B cell (primary cell): Measurements from ENCODE around the gene NR4A3. TPM values are rescaled to one million over a fixed set of nuclear protein-coding genes. Genes with fewer than 3 reads are reported as not detected.
"Not testable (repeated sequence)": the region's sequence is repeated elsewhere in the genome, so short reads cannot be mapped to it uniquely, and the experiment has no call there.

ENCODE experiments used
- ATAC-seq: fragments of 200-7000 bp; cut with Tn5 transposase; one replicate; pipeline ENCODE4 v1.10.0; 2021; ENCODE audit warnings: low read depth, mild to moderate bottlenecking, moderate number of reproducible peaks, moderate library complexity
- CTCF ChIA-PET: fragments of 350-600 bp; sonication (Branson Sonifier 250); formaldehyde crosslinking; loops from one replicate; lab custom pipeline; 2021; ENCODE audit warnings: antibody characterized with exemption, inconsistent platforms; lab: Charles Lee
- POLR2A ChIA-PET: fragments of 350-600 bp; sonication (Branson Sonifier 250); formaldehyde crosslinking; loops from one replicate; lab custom pipeline; 2021; ENCODE audit warnings: antibody characterized with exemption; lab: Charles Lee
- DNase-seq: peaks from one replicate; pipeline ENCODE4 v3.0.0; 2013
- H2AFZ ChIP-seq: 2 replicates; pipeline ENCODE4 v1.6.1; 2012; ENCODE audit warnings: mild to moderate bottlenecking, low read depth, low read length; ENCODE audit not compliant: insufficient read depth, poor library complexity, severe bottlenecking
- H3K27ac ChIP-seq, 2 donors: 1 replicate in 1 of 2; 2 replicates in 1 of 2; pipeline ENCODE4 v1.5.1; 2012 to 2013; ENCODE audit warnings: low read length in 2 of 2, mild to moderate bottlenecking in 2 of 2, moderate library complexity in 1 of 2
- H3K27me3 ChIP-seq, 4 experiments: fragments of 200-600 bp in 1 of 4; sonication (generic) in 1 of 4; replicated peaks in 1 of 4; 1 replicate in 2 of 4; 2 replicates in 2 of 4; pipeline versions ENCODE4 v1.6.1 to v1.7.0; 2013 to 2016; ENCODE audit warnings: low read length in 3 of 4, mild to moderate bottlenecking in 2 of 4, mixed read lengths in 1 of 4, moderate library complexity in 1 of 4; ENCODE audit not compliant: insufficient read depth in 4 of 4, control insufficient read depth in 3 of 4; ENCODE audit errors: control extremely low read depth in 1 of 4
- H3K36me3 ChIP-seq, 2 experiments: replicated peaks in 1 of 2; 1 replicate in 1 of 2; 2 replicates in 1 of 2; pipeline versions ENCODE4 v1.6.1 to v1.7.1; 2013; ENCODE audit warnings: low read length in 1 of 2; ENCODE audit not compliant: insufficient read depth in 2 of 2, control insufficient read depth in 1 of 2; ENCODE audit errors: control extremely low read depth in 1 of 2, extremely low read depth in 1 of 2
- H3K4me1 ChIP-seq, 2 donors: fragments of 200-600 bp in 1 of 2; sonication (generic) in 1 of 2; 1 replicate in 1 of 2; 2 replicates in 1 of 2; pipeline versions ENCODE4 v1.5.1 to v1.6.1; 2013 to 2017; ENCODE audit warnings: low read length in 2 of 2; ENCODE audit not compliant: control insufficient read depth in 2 of 2, insufficient read depth in 2 of 2
- H3K4me2 ChIP-seq: replicated peaks from 2 replicates; pipeline ENCODE3; 2012; ENCODE audit warnings: mild to moderate bottlenecking, low read depth, low read length; ENCODE audit not compliant: poor library complexity, severe bottlenecking
- H3K4me3 ChIP-seq, 5 experiments: fragments of 200-600 bp in 1 of 5; sonication (generic) in 1 of 5; 1 replicate in 3 of 5; 2 replicates in 2 of 5; pipeline versions ENCODE4 v1.5.1 to v1.7.0; 2011 to 2016; ENCODE audit warnings: low read length in 4 of 5, mild to moderate bottlenecking in 4 of 5, low read depth in 2 of 5, control low read depth in 1 of 5, moderate library complexity in 1 of 5; ENCODE audit not compliant: insufficient read depth in 1 of 5; ENCODE audit errors: control extremely low read depth in 1 of 5, extremely low read depth in 1 of 5
- H3K79me2 ChIP-seq: fragments of 200-600 bp; sonication (generic); one replicate; pipeline ENCODE4 v1.6.0; 2016; ENCODE audit warnings: low read length; ENCODE audit not compliant: control insufficient read depth, insufficient read depth
- H3K9ac ChIP-seq: fragments of 200-600 bp; sonication (generic); 2 replicates; pipeline ENCODE4 v1.6.1; 2017; ENCODE audit warnings: mild to moderate bottlenecking, low read length, moderate library complexity
- H3K9me3 ChIP-seq, 3 donors: one replicate each; pipeline versions ENCODE4 v1.6.1 to v1.7.1; 2013; ENCODE audit warnings: low read length in 2 of 3; ENCODE audit not compliant: control insufficient read depth in 2 of 3, insufficient read depth in 1 of 3; ENCODE audit errors: control extremely low read depth in 1 of 3
- H4K20me1 ChIP-seq: 2 replicates; pipeline ENCODE4 v1.6.0; 2012; ENCODE audit warnings: mild to moderate bottlenecking, low read length; ENCODE audit not compliant: insufficient read depth, control insufficient read depth, poor library complexity, severe bottlenecking
- H3K27ac Mint-ChIP-seq: one replicate; pipeline ENCODE4 v1.8.0; 2021; ENCODE audit warnings: mixed read lengths
- H3K27me3 Mint-ChIP-seq: one replicate; pipeline ENCODE4 v1.8.0; 2021; ENCODE audit warnings: mixed read lengths
- H3K4me1 Mint-ChIP-seq: one replicate; pipeline ENCODE4 v1.8.0; 2021; ENCODE audit warnings: mixed read lengths
- H3K4me3 Mint-ChIP-seq: one replicate; pipeline ENCODE4 v1.8.0; 2021; ENCODE audit warnings: mixed read lengths
- H3K9me3 Mint-ChIP-seq: one replicate; pipeline ENCODE4 v1.8.0; 2022; ENCODE audit warnings: mixed read lengths; ENCODE audit not compliant: insufficient read depth
- CTCF ChIP-seq: fragments of 200-600 bp; IDR thresholded peaks from one replicate; pipeline ENCODE4 v1.8.0; 2022; ENCODE audit warnings: antibody characterized with exemption, mild to moderate bottlenecking
- EZH2 ChIP-seq: IDR thresholded peaks from 2 replicates; pipeline ENCODE4 v1.6.1; 2012; ENCODE audit warnings: borderline replicate concordance, low read depth, mild to moderate bottlenecking, moderate library complexity, low read length; ENCODE audit not compliant: insufficient read depth, poor library complexity, severe bottlenecking
- WGBS: methylation state at CpG from one replicate; pipeline ENCODE4 v1.1.5; 2013; ENCODE audit warnings: missing lambda C conversion rate; ENCODE audit not compliant: insufficient coverage; 5-methylcytosine and 5-hydroxymethylcytosine counted together
- intact Hi-C: fragments of 100-400 bp; cut with micrococcal nuclease; formaldehyde crosslinking; loops from one replicate; pipeline ENCODE4 v1.10.0; 2022
- polyA plus RNA-seq: library from polyadenylated mRNA; depleted of rRNA; stranded (reverse); fragments of >200 nt; gene quantifications from 2 replicates; pipeline ENCODE4 v1.2.3, GENCODE V29; 2012
- total RNA-seq, 2 donors: library from RNA; stranded (reverse); fragments of 120-200 nt in 1 of 2; gene quantifications; 1 replicate in 1 of 2; 2 replicates in 1 of 2; pipeline versions ENCODE4 v1.2.3 to v1.2.4, GENCODE V29; 2013 to 2022

The NR4A3 gene
- total and polyA plus RNA-seq, 2 donors (not counting 1 experiment from before 2014, with no cell fraction given), result 2.5 to 20.1 TPM

DNA sequence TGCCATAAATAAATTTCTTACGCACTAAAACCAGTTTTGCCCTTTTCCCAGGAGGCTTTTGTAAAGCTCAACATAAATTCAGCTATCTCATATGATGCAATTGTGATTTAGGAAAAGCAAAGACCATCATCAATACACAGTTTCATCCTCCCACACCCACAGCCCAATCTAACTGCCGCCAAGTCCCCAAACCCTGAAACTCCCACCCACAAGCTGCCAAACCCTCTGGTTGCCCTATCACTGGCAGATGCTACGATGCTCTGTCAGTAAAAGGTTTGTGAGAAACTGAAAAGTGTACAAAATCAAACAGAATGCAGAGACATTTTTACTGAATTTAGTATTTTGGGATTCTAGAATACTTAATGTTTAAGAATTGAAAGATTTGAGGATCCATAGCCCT is 42.8 kb upstream of the NR4A3 start:
- POLR2A ChIA-PET, result no interaction called here
- Mint-ChIP-seq H3K9me3 (no peaks in the 10 kb centered on the region), H3K27me3 (peaks cover 13% of the 10 kb centered on the region), H3K27ac (no peak overlapping the region), H3K4me3 (no peak overlapping the region), H3K4me1 (peaks cover 8% of the 10 kb centered on the region)
- CTCF ChIA-PET, result no interaction called here
- no peaks in the 10 kb centered on the region for H4K20me1 ChIP-seq
- intact Hi-C loops, result no loop called here
- no peak overlapping the region for H3K4me3 ChIP-seq
- no peak overlapping the region for H3K9ac ChIP-seq
- H3K4me2 ChIP-seq, result no peak overlapping the region
- no peaks in the 10 kb centered on the region for H3K79me2 ChIP-seq
- DNase-seq (no peak), ATAC-seq (no peak)
- WGBS, result no CpG with 5 or more reads among the region's 3 CpGs
- no peak for TF ChIP-seq CTCF
- TF ChIP-seq EZH2, result no peak
- no peak overlapping the region for H3K27ac ChIP-seq
- H3K4me1 ChIP-seq, result peaks cover 9 to 13% of the 10 kb centered on the region in 2 donors
- peaks cover 0 to 4% (median 0%) of the 10 kb centered on the region in 4 experiments for H3K27me3 ChIP-seq
- no peaks in the 10 kb centered on the region for H3K9me3 ChIP-seq
- no peak overlapping the region for H2AFZ ChIP-seq
- H3K36me3 ChIP-seq, result no peaks in the 10 kb centered on the region

- H3K4me1 Mint-ChIP-seq, result peaks cover 8% of the 10 kb centered on the region
- peaks cover 9 to 13% of the 10 kb centered on the region in 2 donors for H3K4me1 ChIP-seq
- DNase-seq, result no peak
- peaks cover 13% of the 10 kb centered on the region for H3K27me3 Mint-ChIP-seq
- no peaks in the 10 kb centered on the region for H3K79me2 ChIP-seq
- intact Hi-C loops, result no loop called here
- ChIA-PET POLR2A (no interaction called here), CTCF (no interaction called here)
- TF ChIP-seq EZH2 (no peak), CTCF (no peak)
- H3K27ac ChIP-seq, result no peak overlapping the region
- H2AFZ ChIP-seq, result no peak overlapping the region
- H3K27me3 ChIP-seq, result peaks cover 0 to 4% (median 0%) of the 10 kb centered on the region in 4 experiments
- 60% methylated on average over 2 of the region's 4 CpGs for WGBS
- no peak for ATAC-seq
- no peaks in the 10 kb centered on the region for H3K9me3 Mint-ChIP-seq
- no peaks in the 10 kb centered on the region for H4K20me1 ChIP-seq
- no peak overlapping the region for H3K4me3 Mint-ChIP-seq
- no peak overlapping the region for H3K9ac ChIP-seq
- no peaks in the 10 kb centered on the region for H3K36me3 ChIP-seq
- H3K4me2 ChIP-seq, result no peak overlapping the region
- no peak overlapping the region for H3K4me3 ChIP-seq
- no peaks in the 10 kb centered on the region for H3K9me3 ChIP-seq
- no peak overlapping the region for H3K27ac Mint-ChIP-seq
Observed at GRCh38 chr9:99779277-99779676, 42.4 kb upstream of the NR4A3 start.

GRCh38 chr9:99782349-99782748 is 39.3 kb upstream of the NR4A3 start:
- H3K4me1 Mint-ChIP-seq, DNase-seq, intact Hi-C loops, H3K9me3 ChIP-seq, ATAC-seq, H3K36me3 ChIP-seq, POLR2A ChIA-PET, H3K4me3 Mint-ChIP-seq, H3K27ac ChIP-seq, H3K27me3 Mint-ChIP-seq, H3K4me3 ChIP-seq, H2AFZ ChIP-seq, H3K27me3 ChIP-seq, H4K20me1 ChIP-seq, H3K9ac ChIP-seq, H3K79me2 ChIP-seq, H3K4me2 ChIP-seq, H3K9me3 Mint-ChIP-seq: not testable (repeated sequence)
- 76% methylated on average over 2 of the region's 5 CpGs for WGBS
- CTCF ChIA-PET, result interaction anchor here (1.4 kb wide), 1 partner anchor 28 kb away, joined by 3 read pairs; no protein-coding TSS in a partner anchor
- peaks cover 9 to 13% of the 10 kb centered on the region in 2 donors for H3K4me1 ChIP-seq
- peak overlapping the region; percentile 7 for H3K27ac Mint-ChIP-seq
